GM18873 (cell line): ENCODE measurements around the gene KRT16.
"Not testable (repeated sequence)": the region's sequence is repeated elsewhere in the genome, so short reads cannot be mapped to it uniquely, and the experiment has no call there.

Source experiments
- ATAC-seq: cut with Tn5 transposase; IDR thresholded peaks from one replicate; pipeline ENCODE4 v1.9.1; 2021; ENCODE audit warnings: mild to moderate bottlenecking, moderate library complexity, moderate number of reproducible peaks; ENCODE audit not compliant: unreplicated experiment, low FRiP score

The KRT16 gene

GRCh38 chr17:41612376-41613160 is at the start of gene KRT16:
TSS of gene KRT16 (minus strand) at chr17:41612767. CDS start at chr17:41612688, 79 bp downstream.
- not testable (repeated sequence) for ATAC-seq

- ATAC-seq: no peak
These were observed 47.7 kb upstream of the KRT16 start for GRCh38 chr17:41660221-41660711.

DNA sequence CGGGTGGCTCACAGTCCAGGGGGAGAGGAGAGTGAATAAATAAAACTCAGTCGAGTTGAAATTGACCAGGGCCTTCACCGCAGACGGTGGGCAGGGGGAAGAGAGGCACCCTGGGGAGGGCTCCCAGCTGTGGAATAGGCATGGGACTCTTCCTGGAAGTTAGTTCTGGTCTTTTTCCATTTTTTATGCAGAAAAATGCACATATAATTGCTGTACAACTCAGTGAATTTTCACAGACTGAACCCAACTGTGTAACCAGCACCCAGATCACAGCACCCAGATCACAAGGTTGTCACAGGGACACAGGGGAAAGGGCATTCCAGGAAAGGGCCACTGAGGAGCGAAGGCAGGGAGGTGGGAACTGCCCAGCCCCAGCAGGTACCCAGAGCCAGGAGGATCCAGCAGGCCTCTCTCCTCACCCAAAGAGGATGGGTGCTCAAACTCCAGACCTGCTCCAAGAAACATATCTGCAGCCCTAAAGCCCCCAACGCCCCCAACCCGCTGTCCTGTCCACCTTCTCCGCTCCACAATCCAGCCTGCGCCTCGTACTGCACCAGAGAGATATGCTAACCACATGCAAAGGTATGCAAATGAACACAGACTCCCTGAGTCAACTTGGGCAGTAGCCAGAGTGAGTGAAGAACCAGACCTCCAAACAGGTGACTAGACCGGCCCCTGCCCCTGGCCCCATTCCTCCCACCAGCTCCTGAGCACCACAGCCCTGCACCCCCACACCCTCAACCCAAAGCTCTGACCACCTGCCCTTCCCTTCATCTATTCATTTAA is 47.1 kb upstream of the KRT16 start:
- no peak for ATAC-seq

DNA sequence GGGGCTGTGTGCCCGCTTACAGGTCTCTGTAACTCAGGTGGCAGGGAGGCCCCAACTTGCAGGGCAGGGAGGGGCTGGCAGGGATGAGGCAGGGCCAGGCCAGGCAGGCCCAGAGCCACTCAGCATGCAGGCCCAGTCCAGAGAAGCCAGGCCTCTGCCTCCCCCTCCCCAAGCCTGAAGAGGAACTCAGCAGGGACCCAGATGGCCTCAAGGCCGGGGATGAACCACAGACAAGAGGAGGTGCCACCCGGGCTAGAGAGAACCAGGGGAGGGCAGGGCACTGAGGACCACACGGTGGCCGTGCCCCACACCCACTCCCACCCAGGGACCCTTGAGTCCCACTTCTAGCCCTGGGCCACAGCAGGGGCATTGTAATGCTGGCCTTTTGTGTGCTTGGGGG is 46.3 kb upstream of the KRT16 start:
- no peak for ATAC-seq

DNA sequence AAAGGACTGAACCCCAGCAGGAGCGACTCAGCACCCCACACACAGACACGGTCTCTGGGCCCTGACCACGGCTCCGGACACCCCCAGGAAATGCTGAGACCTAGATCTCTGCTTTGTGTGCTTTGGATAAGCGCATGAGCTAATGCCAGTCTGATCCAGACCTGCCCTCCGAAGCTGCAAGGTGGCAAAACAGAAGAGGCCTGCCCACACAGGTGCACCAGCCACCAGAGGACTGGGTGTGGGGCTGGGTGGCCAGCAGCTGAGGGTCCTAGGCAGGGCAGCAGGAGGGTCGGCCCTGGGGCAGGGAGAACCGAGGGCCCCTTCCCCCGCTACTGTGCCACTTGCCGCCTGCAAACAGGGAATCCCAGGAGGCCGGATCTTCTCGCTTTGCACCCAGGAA is 45.4 kb upstream of the KRT16 start:
- no peak for ATAC-seq

DNA sequence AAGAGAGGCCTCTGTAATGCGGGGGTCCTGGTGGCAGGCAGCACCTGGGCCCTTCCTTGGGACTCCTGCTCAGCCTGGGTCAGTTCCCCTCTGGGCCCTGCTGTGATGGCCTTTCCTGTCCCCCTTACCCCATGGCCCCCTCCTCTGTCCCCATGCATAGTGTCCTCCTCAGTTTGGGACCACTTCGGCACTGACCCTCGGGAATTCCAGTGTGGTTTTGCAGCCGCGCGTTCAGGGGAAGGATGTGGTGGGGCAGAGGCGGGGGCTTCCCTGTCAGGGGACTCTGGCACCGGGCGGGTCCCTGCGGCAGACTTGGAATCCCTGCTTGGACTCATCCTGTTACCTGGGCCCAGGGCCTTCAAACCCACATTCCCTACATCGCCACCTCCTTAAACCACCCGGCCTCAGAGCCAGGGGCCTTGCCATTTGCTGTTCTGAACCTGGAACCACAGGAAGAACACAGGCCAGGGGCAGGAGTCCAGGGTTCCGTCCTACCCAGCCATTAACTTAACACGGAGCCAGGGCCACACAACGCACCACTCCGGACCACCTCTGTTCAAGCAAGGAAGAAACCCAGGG is 44.7 kb upstream of the KRT16 start:
- ATAC-seq: no peak

DNA sequence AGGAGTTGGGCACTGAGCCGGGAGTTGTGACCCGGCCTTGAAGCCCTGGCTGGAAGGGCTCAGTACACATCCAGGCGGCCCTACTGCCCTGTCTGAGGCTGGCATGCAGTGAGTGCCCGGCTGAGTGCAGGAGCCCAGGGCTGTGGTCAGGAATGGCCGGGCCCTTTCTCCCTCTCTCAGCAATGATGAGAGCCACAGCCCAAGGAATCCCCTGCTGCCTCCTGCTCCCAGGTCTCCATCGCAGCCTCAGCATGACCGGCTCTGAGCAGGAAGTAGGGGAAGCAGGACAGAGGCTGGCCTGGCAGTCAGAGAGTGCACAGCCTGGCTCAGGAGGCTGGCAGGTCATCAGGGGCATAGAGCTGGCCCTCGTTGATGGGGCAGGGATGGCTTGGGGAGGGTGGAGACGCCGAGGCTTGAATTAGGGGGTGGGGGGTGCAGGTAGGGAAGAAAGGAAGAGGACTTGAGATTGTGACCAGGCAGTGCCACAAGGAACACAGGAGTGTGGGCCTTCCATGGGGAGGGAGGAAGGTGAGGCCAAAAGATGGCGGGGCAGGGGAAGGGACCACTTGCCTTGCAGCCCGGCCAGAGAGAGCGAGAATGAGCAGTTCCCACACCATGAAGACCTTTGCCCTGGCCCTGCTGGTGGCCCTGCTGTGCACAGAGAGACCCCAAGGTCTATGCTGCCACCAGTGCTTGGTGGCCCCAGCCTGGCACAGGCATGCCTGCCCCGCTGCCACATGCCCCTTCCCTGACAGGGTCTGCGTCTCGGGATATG is 43.9 kb upstream of the KRT16 start:
- no peak for ATAC-seq

DNA sequence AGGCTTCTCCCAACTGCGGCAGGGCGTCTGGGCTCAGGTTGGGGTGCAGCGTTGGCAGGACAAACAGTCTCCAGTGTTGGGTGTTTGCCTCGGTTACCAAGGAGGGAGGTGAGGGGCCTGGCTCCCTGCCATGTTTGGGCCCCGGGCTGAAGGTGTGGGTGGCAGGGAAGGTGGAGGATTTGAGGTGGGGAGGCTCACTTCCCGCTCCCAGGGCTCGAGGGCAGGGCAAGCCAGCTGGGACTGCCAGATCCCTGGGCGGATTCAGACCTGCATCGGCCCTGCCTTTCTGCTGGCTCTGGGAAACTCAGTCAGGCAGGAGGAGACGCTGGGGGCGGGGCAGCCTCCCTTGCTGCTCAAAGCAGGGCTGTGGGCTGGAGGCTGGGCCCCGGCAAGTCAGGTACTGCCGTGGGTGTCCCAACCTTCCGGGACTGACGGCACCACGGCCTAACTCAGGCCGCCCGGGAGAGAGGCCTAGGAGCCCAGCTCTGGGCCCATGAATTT is 43.1 kb upstream of the KRT16 start:
- no peak for ATAC-seq

DNA sequence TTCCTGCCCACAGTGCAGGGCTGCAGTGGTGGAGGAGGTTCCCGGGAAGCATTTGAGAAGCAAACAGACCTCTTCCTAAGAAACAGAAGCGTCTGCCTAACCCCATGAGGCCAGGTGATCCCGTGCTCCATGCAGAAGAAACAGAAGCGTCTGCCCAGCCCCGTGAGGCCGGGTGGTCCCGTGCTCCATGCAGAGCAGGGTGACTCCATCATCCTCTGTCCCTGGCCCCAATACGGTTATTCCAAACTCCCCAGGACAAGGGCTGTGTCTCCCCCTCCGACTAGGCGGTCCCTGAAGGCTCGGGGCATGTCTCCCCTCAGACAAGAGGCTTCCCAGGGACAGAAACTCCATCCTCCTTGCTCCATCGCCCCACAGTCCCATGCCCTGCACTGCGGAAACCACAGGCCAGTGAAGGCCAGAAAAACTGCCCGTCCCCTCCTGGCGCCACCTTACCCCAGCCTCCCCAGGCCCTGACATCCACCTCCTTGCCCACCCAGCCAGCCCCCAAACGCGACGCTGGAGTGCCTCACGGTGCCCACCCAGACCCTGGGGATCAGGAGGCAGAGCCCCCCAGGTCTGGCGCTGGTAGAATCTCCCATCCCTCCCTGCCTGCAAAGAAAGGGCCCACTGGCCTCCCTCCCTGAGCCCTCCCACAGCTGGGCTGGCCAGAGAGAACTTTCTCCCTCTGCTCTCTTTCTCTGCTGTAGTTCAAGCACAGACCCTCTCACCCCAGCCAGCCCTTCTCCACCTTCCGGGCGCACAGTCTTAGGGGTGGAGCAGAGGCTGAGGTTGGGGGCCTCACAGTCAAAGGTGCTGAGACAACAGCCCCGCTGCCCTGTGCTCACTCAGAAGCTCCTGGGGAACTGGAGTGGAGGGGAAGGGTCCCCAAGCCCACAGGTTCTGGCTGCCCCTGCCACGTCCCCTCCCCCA is 42.4 kb upstream of the KRT16 start:
- no peak for ATAC-seq

DNA sequence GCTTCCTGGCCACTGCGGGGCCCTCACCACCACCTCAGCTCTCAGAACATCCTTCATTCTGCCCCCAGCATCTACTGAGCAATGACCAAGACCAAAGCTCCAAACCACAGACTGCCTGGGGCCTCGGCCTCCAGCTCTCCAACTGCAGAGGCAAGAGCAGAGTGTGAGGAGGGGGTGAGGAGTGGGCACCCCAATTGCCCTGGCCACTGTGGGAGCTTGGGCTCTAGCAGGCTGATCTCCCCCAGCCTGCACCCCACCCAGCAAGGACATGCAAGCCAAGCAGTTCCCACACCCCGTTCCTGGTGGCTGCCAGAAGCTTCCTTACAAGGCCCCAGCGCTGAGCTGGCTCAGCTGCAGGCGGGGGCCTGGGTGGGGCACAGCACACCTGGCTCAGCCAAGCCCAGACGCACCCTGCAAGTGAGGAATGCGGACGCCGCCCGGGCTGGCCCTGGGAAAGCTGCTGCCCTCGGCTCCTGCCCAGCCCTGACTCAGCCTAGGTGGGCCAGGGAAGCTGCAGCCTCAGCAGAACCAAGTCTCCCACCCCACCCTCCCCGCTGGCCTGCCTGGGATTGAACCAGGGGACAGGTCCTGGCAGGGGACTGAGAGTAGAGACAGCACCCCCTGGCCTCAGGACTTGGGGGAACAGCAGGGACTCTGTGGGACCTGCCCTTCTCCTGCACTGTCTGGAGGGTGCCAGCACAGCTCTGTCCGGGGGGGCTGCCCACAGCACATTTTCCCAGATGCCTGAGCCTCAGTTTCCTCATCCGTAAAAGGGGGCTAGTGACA is 41.5 kb upstream of the KRT16 start:
- no peak for ATAC-seq

- no peak for ATAC-seq
These were observed 40.9 kb upstream of the KRT16 start for GRCh38 chr17:41653421-41653820.

GRCh38 chr17:41652461-41652970 is 39.9 kb upstream of the KRT16 start:
- ATAC-seq: no peak

GRCh38 chr17:41651625-41652460 is 39.3 kb upstream of the KRT16 start:
- ATAC-seq: no peak

DNA sequence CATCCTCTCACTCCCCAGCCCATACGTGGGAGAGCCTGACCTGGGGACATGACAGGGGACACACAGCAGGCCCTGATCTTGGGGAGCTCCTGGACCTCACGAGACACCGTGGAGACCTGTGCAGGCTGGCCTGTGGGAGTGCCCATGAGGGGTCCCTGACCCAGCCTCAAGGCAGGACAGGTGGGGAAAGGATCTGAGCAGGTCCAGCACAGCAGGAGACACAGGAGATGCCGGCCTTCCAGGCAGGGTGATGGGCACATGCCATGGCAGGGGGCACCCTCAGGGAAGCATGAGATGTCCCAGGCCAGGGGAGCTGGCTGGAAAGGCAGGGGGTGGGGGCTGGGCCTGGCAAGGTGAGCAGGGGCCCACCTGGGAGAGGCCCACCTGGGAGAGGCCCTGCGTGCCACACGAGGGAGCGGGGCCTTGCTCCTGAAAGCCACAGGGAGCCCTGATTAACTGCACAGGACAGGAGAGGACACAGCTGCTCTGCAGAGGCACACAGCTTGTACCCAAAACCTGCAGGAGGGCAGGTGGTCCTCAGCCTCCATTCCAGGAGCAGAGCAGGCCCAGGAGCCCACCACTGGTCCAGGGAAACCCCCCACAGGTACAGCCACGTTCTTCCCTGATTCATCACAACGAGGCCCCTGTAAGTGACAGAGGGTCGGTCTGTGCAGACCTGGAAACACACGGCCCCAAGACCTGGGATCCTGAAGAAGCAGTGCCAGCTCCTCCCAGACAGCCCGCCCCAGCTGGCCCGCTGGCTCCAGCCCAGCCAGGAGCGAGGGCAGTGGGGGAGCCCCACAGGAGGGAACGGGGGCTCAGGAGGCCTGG is 38.4 kb upstream of the KRT16 start:
- ATAC-seq: no peak

DNA sequence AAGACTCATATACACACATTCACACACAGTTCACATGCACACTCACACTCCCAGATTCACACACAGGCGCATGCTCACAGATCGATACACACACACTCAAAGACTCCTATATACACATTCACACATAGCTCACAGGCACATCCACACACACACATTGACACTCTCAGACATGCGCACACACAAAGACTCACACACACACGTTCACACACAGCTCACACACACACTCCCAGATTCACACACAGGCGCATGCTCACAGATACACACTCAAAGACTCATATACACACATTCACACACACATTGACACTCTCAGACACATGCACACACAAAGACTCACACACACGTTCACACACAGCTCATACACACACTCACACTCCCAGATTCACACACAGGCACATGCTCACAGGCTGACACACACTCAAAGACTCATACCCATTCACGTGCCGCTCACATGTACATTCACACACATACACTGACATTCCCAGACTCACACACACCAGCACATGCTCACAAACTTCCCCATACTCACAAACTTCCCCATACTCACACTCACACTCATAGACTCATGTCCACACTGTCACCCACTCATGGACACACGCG is 37.5 kb upstream of the KRT16 start:
- no peak for ATAC-seq
